HG03378 (cell line): Measurements from ENCODE around the gene CDHR2.

Experiments used
- ATAC-seq: cut with Tn5 transposase; IDR thresholded peaks from one replicate; pipeline ENCODE4 v1.9.1; 2021; ENCODE audit warnings: mild to moderate bottlenecking, moderate library complexity; ENCODE audit not compliant: unreplicated experiment

Gene CDHR2

DNA sequence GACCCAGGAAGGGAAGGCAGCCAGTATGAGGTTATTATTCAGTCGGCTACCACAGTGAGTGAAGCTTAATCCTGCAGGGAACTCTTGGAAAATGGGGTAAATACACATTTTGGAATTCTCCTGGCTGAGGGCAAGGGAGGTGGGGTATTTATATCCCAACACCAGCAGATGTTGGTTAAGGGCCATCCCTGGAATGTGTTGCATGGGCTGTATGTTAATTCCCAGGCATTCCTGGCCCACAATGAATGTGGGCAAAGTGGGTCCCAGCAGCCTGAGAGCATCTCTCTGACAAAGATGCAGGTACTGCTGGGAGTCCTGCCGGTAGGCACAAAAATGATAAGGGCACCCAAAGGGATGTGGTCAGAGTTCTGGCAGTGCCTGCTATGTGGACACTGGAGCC lies 63.7 kb downstream of the CDHR2 start:
- no peak for ATAC-seq

DNA sequence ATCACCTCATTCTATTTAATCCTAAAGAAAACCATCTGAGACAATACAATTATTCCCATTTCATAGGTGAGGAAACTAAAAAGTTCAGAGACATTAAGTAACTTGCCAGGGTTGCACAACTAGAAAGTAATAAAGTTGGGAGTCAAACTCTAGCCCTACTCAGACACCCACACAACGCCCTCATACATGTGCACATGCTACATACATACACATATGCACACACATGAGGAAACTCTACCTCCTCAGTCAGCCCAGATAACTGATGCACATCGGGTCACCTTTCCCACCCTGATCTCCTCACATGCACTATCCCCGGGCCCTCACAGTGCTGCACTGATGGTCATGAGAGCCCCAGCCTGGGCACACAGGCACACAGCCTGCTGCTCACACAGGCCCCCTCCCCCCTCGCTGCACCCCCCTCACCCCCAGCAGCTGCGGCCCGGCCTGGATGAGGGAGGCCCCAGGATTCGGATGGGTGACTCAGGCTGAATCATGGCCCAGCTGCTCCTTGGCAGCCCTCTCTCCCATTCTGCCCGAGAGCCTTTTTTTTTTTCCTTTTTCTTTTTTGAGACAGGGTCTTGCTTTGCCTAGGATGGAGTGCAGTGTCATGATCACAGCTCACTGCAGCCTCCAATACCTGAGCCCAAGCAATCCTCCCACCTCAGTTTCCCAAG lies 65.8 kb downstream of the CDHR2 start:
- no peak for ATAC-seq

DNA sequence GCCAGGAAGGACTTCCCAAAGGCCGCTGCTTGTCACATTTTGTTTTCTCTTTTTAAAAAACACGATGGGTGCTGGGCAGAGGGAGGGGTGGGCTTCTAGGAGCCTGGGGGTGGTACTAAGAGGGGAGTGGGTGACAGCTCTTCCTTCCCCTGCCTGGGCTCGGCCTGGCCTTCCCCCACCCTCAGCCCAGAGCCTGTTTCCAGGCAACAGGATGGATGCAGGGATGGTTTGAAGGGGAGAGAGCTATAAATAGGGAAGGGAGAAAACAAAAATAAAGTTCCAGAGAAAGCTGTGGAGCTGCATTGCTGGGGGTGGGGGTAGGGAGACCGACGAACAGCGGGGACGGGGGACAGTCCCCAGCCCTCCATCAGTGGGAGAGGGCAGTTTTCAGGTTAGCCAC lies 67.4 kb downstream of the CDHR2 start:
- no peak for ATAC-seq

DNA sequence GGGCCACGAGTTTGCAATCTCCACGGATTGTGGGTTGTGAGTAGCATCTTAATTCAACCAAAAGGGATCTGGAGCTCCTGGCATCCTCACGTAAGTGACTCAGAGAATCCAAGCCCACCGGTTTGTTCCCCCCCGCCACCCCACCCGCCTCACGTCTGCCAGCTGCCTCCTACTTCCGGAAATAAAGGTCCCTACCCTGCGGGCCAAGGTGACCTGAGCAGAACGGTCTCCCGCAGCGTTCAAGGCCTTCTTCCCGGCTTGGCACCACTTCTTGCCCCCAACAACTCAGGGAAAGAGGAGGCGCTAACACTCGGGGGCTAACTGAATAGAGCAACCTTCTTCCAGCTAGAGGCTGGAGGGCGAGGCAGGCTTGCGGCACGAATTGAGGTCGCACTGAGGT lies 69.6 kb downstream of the CDHR2 start:
- ATAC-seq = no peak

DNA sequence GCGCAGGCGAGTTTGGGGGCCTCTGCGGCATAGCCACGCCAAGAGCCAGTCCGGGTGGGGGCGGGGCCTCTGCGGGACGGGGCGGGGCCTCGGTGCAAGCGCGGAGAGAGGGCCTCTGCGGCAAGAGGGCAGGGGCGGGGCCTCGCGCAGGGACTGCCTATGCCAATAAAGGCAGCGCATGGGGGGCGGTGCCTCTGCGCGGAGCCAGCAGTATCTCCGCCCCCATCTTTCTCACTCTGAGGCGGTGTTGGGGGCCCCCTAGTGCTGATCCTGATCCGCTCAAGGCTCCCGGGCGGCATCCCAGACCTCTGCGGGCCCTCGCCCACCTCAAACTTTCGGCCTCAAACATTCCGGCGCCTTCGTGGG lies 70.0 kb downstream of the CDHR2 start:
- ATAC-seq = no peak

DNA sequence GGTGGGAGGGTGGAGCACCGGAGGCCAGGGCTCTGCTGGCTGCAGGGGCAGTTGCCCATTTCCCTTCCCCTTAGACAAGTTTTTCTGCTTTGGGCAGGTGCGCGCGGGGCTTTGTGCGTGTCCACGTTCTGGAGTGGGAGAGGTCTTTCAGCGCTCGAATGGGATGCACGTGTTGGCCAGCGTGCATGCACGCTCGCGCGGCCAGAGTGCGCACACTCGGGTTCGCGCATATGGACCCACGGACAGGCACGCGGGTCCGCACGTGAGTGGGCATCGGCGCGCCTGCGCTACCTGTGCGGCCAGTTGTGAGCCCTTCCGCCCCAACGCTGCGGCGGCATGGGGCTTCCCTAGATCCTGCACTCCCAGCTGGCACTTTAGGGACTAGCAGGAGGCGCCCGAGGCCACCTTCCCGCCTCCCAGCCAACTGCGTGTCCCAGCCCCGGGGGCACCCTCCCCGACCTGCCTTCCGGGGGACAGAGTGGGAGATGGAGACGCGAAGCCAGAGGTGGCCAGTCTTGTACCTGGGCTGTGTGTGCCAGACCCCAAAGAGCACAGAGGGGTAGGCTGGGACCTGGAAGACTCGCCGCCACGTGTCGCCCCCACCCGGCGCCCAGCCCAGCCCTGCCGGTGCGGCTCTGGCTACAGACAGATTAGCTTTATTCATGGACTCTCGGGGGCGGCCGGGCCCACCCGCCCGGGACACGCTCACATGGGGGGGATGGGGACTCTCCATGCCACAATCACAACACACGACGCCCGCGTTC lies 70.6 kb downstream of the CDHR2 start:
- no peak for ATAC-seq

DNA sequence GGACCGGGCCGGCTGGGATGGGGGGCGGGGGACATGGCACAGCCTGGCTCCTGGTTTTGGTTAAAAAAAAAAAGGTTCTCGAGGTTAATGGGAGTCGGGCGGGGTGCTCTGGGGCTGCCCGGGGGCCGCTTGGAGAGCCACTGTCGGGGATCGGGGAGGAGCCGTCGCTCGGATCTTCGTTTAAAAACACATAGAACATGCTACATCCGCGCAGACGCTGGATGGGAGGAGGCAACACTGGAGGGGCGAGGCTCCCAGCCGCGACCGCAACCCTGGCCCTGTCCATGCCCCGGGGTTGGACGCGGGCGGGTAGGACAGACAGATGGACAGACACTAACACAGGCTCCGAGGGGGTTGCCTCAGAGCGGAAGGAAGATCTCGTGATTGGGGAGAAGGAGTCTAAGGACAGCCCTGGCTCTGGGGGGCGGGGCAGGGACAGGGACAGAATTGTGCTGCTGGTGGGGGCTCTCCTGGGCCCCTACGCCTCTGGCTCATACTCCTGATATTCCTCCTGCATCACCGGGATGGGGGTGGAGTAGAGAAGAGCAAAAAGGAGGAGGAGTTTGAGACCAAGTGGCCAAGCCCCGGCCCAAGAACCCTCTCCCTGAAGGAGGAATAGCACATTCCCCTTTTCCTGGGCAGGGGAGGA lies 71.3 kb downstream of the CDHR2 start:
- ATAC-seq = no peak

DNA sequence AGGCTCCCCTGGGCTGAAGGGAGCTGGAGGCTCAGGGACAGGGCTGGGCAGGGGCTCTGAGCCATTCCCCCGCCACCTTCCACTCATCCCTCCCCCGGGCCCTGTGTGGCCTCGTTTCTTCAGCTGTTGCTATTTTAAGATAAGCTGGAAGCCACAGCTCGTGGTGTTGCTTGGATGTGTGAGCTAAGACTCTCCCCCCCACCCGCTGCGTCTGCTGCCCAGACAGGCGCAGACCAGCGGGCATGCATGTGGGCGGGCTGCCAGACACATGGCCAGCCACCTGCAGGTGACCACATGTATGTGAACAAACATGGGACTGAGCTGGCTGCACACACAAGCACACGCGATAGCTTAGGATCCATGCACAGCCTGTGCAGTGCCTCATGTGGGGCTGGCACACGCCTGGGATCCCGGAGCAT lies 72.5 kb downstream of the CDHR2 start:
- no peak for ATAC-seq

DNA sequence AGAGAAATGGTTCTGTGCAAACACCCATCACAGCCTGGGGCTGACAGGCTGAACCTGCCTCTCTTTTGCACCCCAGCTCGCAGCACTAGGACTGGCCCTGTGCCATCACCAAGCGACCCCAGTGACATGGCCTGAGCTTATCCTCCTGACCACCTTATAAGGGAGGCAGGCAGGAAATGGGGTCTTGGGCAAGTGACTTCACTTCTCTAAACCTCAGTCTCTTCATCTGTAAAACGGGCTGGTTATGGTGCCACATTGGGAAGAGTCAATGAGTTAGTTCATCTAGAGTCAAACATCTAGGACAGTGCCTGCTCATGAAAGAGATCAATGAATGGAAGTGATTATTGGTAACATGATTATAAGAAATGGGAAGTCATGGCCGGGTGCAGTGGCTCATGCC lies 75.0 kb downstream of the CDHR2 start:
- no peak for ATAC-seq

DNA sequence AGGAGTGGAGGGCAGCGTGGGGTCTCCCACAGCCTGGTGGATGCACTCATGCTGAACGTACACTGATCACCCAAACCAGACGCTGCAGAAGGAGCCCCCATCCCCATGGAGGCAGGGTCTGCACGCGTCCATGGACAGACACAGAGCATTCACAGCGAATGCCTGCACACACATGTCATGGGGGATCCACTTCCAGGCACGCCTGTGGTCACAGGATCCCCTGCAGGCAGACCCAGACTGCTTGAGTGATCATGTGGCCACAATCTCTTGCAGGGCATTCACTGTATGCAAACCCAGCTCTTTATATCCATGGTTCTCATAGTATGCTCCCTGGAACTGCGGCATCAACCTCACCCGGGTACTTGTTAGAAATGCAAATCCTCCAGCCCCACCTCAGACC lies 75.8 kb downstream of the CDHR2 start:
- ATAC-seq = no peak

DNA sequence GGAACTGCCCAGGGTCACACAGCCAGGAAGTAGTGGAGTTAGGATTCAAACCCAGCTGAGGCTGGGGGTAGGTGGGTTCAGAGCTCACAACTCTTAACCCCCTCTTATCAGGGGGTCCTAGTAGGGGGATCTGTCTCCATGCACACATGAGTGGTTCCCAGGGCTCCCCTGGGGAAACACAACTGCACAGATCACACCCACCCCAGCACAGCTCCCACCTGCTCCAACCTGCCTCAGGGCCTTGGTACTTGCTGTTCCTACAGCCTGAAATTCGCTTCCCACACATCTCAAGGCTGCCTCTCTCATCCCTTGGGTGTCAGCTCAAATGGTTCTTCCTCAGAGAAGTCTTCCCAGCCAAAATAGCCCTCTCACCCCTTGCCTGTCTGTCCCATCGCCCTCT lies 76.4 kb downstream of the CDHR2 start:
- no peak for ATAC-seq

DNA sequence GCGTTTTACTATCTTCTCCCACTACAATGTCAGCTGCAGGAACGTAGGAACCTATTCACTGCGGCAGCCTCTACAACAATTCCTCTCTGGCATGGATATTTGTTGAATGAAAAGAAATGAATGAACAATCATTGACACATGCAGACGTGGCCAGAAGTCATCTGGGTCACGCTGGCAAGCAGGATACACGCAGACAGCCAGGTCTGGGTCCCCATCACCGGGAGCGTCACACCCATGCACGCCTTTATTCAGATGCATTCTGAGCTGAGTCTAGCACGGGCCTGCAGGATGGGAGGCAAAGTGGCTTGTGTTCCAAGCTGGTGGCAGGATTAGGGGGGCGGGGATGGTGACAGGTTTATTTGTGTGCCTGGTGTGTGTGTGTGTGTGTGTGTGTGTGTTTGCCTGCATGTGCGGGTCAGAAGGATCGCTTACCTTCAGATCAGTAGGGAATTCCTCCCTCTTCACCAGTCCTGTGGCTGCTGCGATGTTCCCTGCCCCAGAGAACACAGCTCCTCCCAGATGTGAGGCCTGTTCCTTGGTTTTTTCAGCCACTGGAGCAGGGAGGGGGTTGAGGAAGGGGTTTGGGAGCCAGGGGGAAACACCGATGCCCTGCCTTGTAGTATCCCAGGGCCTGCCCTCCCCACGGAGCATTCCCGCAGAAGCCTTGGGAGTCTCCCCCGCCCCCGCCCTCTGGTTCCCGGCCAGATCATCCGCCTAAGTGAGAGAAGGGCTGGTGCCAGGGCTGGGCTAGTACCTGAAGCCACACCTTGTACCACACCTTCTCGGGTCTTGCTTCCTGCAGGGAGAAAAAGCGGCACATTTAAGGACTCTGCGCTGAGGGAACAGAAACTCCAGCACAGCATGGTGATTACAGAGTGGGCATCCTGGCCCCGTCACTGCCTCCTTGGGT lies 77.1 kb downstream of the CDHR2 start:
- ATAC-seq = no peak

DNA sequence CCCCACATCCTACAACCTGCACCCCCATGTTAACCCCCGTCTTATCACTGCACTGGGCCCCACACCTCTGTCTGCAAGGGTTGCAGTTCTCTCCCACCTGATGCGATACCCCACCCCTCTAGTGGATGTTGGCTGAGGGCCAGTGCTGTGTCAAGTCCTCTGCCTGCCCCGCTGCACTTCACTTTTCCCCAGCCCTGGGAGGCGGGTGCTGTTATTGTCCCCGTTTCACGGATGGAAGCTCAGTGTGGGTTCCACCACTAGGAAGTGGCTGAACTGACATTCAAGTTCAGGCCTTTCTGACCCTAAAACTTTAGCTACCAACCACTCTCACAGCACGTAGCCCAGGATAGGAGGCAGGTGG lies 77.7 kb downstream of the CDHR2 start:
- ATAC-seq = no peak

DNA sequence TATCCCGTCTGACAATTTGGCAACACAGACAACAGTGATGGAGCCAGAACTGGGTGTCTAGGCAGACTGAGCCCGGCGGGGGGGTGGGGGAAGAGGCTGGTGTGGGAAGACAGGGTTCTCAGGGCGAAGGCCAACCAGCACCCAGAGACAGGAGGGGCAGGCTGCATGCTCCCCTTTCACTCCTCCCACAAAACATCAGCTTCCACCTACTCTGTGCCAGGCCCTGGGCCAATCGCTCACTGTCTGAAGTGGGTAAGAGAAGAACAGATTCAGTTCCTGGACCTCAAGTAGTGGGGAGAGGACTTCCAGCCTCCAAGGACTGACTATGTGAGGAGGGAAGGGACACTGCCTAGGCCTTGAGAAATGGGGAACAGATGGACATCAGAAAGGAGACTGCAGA lies 78.4 kb downstream of the CDHR2 start:
- no peak for ATAC-seq

DNA sequence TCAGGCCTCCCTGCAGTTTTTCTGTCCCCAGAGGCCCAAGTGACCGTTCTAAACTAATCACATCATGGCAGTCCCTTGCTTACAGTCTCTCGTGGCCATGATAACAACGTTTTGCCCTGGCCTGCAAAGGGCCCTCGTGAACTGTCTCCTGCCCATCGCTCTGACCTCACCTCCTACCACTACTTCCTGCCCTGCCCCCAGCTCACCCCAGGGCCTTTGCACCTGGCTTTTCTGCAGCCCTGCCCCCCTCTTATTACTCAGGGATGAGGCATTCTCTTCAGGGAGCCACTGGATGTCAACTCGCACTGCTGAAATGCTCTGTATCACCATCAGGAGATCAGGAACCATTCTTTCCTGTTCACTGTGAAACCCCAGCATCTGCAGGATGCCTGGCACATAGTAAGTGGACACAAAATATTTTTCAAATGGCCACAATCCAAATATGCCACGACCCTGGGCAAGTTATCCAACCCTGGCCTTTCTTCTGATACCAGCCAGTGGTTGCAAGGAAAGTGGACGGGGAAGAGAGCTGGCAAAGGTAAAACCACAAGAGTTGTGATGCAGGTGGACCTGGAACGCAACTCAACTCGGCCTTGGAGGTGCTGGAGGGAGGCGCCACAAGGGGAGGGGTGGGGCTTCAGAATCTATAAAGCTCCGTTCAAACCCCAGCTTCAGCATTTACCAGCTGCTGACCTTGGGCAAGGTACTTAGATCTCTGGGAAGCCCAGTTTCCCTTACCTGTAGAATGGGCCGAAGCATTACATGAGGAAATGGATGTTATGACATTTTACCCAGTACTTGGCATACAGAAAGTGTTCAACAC lies 79.5 kb downstream of the CDHR2 start:
- ATAC-seq = no peak

DNA sequence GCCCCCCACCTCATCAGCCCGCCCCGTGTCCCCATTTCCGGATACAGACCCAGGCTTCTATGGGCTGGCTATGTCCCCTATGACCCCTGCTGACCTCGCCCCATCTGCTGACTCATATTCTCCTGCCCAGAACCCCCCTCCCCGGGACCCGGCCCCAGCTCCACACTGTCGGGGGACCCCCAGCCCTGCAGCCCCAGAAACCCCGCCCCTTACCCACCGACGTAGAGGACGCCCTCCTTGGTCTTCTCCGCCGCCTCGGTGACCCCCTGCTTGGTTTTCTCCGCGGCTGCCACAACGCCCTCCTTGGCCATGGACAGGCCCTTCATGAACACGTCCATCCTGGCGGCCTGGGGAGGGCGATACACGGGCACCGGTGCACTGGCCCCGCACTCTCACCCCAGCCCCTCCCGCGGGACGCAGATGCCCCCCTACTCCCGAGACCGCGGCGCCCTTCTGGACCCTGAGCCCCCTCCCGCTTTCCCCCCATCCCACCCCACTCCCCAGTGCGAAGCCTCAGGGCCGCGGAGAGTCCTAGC lies 80.2 kb downstream of the CDHR2 start:
- ATAC-seq = no peak

DNA sequence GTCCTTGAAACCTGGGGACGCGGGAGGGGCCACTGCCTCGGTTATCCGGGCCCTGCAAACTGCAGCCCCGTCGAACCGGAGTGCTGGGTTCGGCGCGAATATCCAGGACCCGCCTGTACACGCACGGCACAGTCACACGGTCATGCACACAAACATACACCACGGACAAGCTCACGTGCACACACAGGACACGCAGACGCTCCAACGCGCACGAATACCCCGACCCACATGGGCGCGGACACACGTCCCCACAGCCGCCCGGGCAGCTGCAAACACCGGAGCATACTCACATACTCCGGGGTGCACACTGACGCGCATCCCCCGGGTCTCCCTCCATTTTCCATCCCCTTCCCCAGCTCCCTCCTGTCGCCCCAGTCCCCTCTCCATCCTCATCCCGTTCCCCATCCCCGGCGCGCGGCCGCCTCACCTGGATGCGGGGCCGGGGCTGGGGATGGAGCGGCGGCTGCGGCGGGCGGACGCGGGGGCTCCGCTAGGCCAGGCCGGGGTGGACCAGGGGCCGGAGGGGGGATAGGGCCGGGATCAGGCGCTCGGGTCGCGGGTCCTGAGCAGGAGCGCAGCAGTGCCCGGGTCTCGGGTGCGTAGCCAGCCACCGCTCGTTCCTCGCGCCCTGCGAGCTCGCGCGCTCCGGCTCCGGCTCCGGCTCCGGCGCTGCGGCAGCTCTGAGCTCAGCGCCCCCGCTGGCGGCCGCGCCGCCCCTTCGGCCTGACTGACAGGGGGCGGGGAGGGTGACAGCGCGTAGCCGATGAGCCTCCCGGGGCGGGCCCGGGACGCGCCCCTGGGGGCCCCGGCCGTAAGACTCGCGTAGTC lies 80.9 kb downstream of the CDHR2 start, which contains the start of the genes EIF4E1B and SNCB:
TSS of gene EIF4E1B (plus strand) at position 823 of the 828 bp plus-strand sequence. CDS start 12,113 bp downstream, outside the sequence.
TSS of gene SNCB (minus strand) at position 682 of the 828 bp plus-strand sequence. CDS start 880 bp downstream, outside the sequence.
- ATAC-seq = no peak

DNA sequence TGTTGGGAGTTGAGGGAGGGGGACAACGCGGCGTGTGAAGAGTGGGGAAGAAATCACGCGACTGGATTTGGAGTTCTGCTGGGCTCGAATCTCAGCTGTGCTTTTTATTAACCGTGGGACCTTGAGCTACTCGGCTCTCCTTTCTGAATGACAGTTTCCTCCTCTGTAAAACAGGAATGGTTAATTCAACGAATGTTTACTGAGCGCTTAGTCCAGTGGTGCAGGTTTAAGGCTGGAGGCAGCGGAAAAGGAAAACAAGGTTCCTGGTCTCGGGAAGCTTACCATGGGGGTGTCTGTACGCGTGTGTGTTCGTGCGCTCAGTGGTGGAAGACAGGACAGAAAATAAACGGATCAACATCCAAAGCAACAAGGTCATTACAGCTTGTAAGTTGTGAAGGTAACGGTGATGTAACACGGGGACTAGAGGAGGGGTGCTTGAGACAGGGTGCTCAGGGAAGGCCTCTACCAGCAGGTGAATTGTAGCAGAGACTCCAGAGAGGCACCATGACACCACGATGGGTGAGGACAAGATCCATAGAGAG lies 81.6 kb downstream of the CDHR2 start:
- no peak for ATAC-seq
